Immature natural killer cell (primary cell): ENCODE measurements around the gene CREB3L2. TPM values are rescaled to one million over a fixed set of nuclear protein-coding genes. Genes with fewer than 3 reads are reported as not detected.
"Not testable (repeated sequence)": the region's sequence is repeated elsewhere in the genome, so short reads cannot be mapped to it uniquely, and the experiment has no call there.

Source experiments
- DNase-seq, 3 donors: peaks; one replicate each; pipeline ENCODE4 v3.0.0; 2022; ENCODE audit warnings: mixed read lengths in 1 of 3
- H3K27ac Mint-ChIP-seq, 6 donors: one replicate each; pipeline ENCODE4 v1.8.0; 2020; ENCODE audit warnings: mixed read lengths in 6 of 6, mild to moderate bottlenecking in 5 of 6, inconsistent platforms in 4 of 6, moderate library complexity in 3 of 6
- H3K27me3 Mint-ChIP-seq, 3 donors: one replicate each; pipeline ENCODE4 v1.8.0; 2020 to 2021; ENCODE audit warnings: low read depth in 3 of 3, mild to moderate bottlenecking in 3 of 3, mixed read lengths in 3 of 3, moderate library complexity in 3 of 3, inconsistent platforms in 1 of 3
- H3K36me3 Mint-ChIP-seq, 3 donors: one replicate each; pipeline ENCODE4 v1.8.0; 2020; ENCODE audit warnings: mixed read lengths in 3 of 3, inconsistent platforms in 2 of 3, mild to moderate bottlenecking in 2 of 3
- H3K4me1 Mint-ChIP-seq, 2 donors: one replicate each; pipeline ENCODE4 v1.8.0; 2020; ENCODE audit warnings: inconsistent platforms in 2 of 2, mild to moderate bottlenecking in 2 of 2, mixed read lengths in 2 of 2, moderate library complexity in 1 of 2
- H3K4me3 Mint-ChIP-seq, 5 donors: one replicate each; pipeline ENCODE4 v1.8.0; 2020; ENCODE audit warnings: mild to moderate bottlenecking in 5 of 5, mixed read lengths in 5 of 5, inconsistent platforms in 3 of 5, moderate library complexity in 3 of 5
- H3K9me3 Mint-ChIP-seq, 6 donors: one replicate each; pipeline ENCODE4 v1.8.0; 2020; ENCODE audit warnings: mild to moderate bottlenecking in 6 of 6, mixed read lengths in 6 of 6, inconsistent platforms in 4 of 6, moderate library complexity in 3 of 6
- polyA plus RNA-seq, 3 donors: library from polyadenylated mRNA; unstranded; fragments of 300-500 nt; fragmentation: Illumina TruSeq; gene quantifications; one replicate each; pipeline ENCODE4 v1.2.3, GENCODE V29; 2021

Gene CREB3L2
- polyA plus RNA-seq, 3 donors from 2014 or later: 10.8 to 21.6 (median 12.6) TPM

- Mint-ChIP-seq H3K27me3 (no peaks in the 10 kb centered on the region), H3K4me3 (no peak overlapping the region), H3K4me1 (peaks cover 28 to 51% of the 10 kb centered on the region in 2 donors), H3K36me3 (peaks cover 3 to 35% (median 13%) of the 10 kb centered on the region in 3 donors), H3K9me3 (no peaks in the 10 kb centered on the region), H3K27ac (peak overlapping the region in 3 of 6 donors; percentile 44 to 64 (median 46))
- no peak for DNase-seq
These were observed 85.3 kb downstream of the CREB3L2 start for GRCh38 chr7:137916564-137916963.

GRCh38 chr7:137915266-137915665 is 86.6 kb downstream of the CREB3L2 start:
- no peak overlapping the region for H3K4me3 Mint-ChIP-seq
- no peak overlapping the region for H3K27ac Mint-ChIP-seq
- H3K36me3 Mint-ChIP-seq: peaks cover 13 to 45% (median 17%) of the 10 kb centered on the region in 3 donors
- peaks cover 16 to 38% of the 10 kb centered on the region in 2 donors for H3K4me1 Mint-ChIP-seq
- DNase-seq: no peak
- no peaks in the 10 kb centered on the region for H3K9me3 Mint-ChIP-seq
- peaks cover 0 to 2% (median 0%) of the 10 kb centered on the region in 3 donors for H3K27me3 Mint-ChIP-seq

GRCh38 chr7:137913985-137914384 is 87.9 kb downstream of the CREB3L2 start:
- no peak overlapping the region for H3K27ac Mint-ChIP-seq
- peaks cover 0 to 1% (median 0%) of the 10 kb centered on the region in 6 donors for H3K9me3 Mint-ChIP-seq
- H3K4me3 Mint-ChIP-seq: no peak overlapping the region
- H3K27me3 Mint-ChIP-seq: peaks cover 0 to 2% (median 2%) of the 10 kb centered on the region in 3 donors
- H3K36me3 Mint-ChIP-seq: peaks cover 20 to 53% (median 22%) of the 10 kb centered on the region in 3 donors
- no peak for DNase-seq
- peaks cover 9 to 27% of the 10 kb centered on the region in 2 donors for H3K4me1 Mint-ChIP-seq

GRCh38 chr7:137909042-137909441 is 92.8 kb downstream of the CREB3L2 start:
- H3K27ac Mint-ChIP-seq: no peak overlapping the region
- peaks cover 2% of the 10 kb centered on the region in 3 donors for H3K27me3 Mint-ChIP-seq
- H3K4me3 Mint-ChIP-seq: no peak overlapping the region
- H3K9me3 Mint-ChIP-seq: peaks cover 0 to 1% (median 0%) of the 10 kb centered on the region in 6 donors
- H3K4me1 Mint-ChIP-seq: no peaks in the 10 kb centered on the region
- H3K36me3 Mint-ChIP-seq: peaks cover 34 to 64% (median 43%) of the 10 kb centered on the region in 3 donors
- DNase-seq: no peak

DNA sequence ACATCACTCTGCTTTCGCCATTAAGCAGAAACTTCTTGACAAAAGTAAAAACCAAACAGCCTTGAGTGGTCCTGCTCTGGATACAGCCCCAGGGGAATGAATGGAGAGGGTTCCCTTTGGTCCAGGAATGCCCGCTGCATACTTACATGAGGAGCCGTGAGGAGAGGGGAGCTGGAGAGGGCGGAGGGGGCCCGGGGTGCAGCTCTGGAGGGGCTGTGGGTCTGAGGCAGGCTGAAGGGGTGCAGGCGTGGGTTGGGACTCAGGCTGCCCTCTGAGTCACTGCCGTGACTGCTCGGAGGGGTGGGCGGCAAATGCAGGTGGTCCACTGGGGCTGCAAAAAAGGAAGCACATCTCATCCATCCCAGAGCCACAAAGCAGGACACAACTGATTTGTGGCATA is 93.8 kb downstream of the CREB3L2 start:
- Mint-ChIP-seq H3K27ac (no peak overlapping the region), H3K9me3 (peaks cover 0 to 1% (median 0%) of the 10 kb centered on the region in 6 donors), H3K27me3 (peaks cover 2% of the 10 kb centered on the region in 3 donors), H3K4me1 (peaks cover 5 to 7% of the 10 kb centered on the region in 2 donors), H3K4me3 (no peak overlapping the region), H3K36me3 (peaks cover 34 to 68% (median 47%) of the 10 kb centered on the region in 3 donors)
- DNase-seq: no peak

DNA sequence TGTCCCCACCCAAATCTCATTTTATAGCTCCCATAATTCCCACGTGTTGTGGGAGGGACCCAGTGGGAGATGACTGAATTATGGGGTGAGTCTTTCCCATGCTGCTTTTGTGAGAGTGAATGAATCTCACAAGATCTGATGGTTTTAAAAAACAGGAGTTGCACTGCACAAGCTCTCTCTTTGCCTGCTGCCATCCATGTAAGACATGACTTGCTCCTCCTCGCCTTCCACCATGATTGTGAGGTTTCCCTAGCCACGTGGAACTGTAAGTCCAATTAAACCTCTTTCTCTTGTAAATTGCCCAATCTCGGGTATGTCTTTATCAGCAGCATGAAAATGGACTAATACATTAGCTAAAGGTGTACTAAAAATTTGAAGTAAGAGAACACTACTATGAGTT is 95.2 kb downstream of the CREB3L2 start:
- peaks cover 28 to 56% (median 50%) of the 10 kb centered on the region in 3 donors for H3K36me3 Mint-ChIP-seq
- H3K4me3 Mint-ChIP-seq, DNase-seq, H3K9me3 Mint-ChIP-seq, H3K27me3 Mint-ChIP-seq, H3K4me1 Mint-ChIP-seq: not testable (repeated sequence)
- peak overlapping the region in 1 of 6 donors; percentile 65 for H3K27ac Mint-ChIP-seq

DNA sequence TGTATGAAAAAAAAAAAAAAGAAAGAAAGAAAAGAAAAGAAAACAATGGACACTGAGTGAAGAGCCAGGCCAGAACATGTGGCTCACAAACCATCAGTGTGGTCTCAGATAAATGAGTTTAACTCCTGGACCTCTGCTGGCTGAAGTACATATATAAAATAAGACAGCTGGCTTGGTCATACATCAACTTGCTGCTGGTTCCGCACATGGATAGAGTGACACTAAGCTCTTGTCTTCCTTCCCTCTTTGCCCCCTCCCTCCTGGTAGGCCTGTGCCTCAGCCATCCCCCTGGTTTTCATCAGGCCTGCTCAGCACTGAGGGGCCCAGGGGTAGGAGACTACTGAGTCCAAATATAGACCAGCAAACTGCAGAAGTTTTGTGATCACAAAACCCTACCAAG is 97.1 kb downstream of the CREB3L2 start:
- Mint-ChIP-seq H3K36me3 (peaks cover 30 to 49% (median 39%) of the 10 kb centered on the region in 3 donors), H3K4me1 (peaks cover 5 to 10% of the 10 kb centered on the region in 2 donors), H3K27ac (peak overlapping the region in 4 of 6 donors; percentile 12 to 75 (median 58)), H3K27me3 (peaks cover 0 to 2% (median 1%) of the 10 kb centered on the region in 3 donors), H3K9me3 (no peaks in the 10 kb centered on the region), H3K4me3 (no peak overlapping the region)
- DNase-seq: no peak

DNA sequence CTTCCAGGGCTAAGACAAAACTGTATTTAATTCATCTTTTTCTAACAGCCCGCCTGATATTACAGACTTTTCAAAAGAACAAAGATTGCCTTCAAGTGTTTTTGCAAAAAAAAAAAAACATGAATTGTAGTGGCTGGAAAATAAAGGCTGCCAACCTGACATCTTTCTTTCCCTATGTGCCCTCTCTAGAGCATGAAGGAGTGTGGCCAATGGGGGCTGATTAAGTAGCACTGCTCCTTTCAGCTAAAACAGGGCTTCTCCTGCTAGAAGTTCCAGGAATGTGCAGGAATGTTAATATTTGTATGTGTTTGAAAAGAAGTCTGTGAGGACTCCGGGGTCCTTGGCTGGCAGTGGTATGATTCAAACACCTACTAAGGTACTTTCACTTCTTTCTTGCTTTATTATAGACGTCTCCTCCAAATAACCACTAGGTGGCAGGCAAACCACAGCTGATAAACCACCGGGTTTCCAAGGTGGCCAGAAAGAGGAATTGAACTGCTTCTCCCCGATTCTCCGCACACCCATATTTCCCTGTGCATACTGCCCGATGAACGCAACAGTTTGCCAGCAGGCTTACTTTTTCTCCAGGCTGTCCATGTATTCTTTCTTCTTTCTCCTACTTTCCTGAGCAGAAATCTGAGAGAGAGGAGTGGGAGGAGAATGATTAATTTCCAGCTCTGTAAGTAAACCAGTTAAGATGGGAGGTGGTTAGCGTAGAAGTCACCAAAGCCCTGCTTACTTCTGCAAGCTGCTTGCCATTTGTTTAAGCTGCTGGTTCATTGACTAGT is 98.3 kb downstream of the CREB3L2 start:
- no peaks in the 10 kb centered on the region for H3K9me3 Mint-ChIP-seq
- no peak overlapping the region for H3K4me3 Mint-ChIP-seq
- H3K27ac Mint-ChIP-seq: peak overlapping the region; percentile 2 to 86 (median 72)
- peaks cover 0 to 2% (median 1%) of the 10 kb centered on the region in 3 donors for H3K27me3 Mint-ChIP-seq
- H3K36me3 Mint-ChIP-seq: peaks cover 28 to 46% (median 37%) of the 10 kb centered on the region in 3 donors
- peak; percentile 63 to 71 (median 66) for DNase-seq
- H3K4me1 Mint-ChIP-seq: peaks cover 13 to 23% of the 10 kb centered on the region in 2 donors

DNA sequence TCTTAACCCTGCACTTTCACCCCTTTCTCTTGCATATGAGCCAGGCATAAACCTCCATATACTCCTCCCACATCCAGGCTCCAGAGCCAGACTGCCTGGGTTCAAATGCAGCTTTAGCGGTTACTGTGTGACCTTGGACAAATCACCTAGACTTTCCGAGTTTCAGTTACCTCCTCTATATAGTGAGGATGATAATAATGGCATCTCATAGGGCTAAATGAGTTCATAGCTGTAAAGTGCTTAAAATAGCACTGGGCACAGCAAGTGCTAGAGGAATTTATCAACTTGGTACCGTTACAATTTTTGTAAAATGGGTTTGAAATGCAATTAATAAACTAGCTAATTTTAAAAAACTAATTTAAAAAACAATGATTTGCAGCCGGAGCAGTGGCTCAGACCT is 101.7 kb downstream of the CREB3L2 start:
- Mint-ChIP-seq H3K36me3 (peaks cover 25 to 46% (median 35%) of the 10 kb centered on the region in 3 donors), H3K4me1 (peaks cover 23 to 29% of the 10 kb centered on the region in 2 donors), H3K9me3 (no peaks in the 10 kb centered on the region), H3K4me3 (no peak overlapping the region), H3K27ac (peak overlapping the region in 1 of 6 donors; percentile 61), H3K27me3 (peaks cover 0 to 1% (median 0%) of the 10 kb centered on the region in 3 donors)
- DNase-seq: no peak

GRCh38 chr7:137898839-137899721 is 102.8 kb downstream of the CREB3L2 start:
- H3K4me3 Mint-ChIP-seq: peak overlapping the region; percentile 14 to 58 (median 34)
- peaks cover 23 to 29% of the 10 kb centered on the region in 2 donors for H3K4me1 Mint-ChIP-seq

GRCh38 chr7:137895301-137896221 is 106.3 kb downstream of the CREB3L2 start:
- DNase-seq: no peak
- H3K9me3 Mint-ChIP-seq: no peaks in the 10 kb centered on the region
- peaks cover 19 to 21% of the 10 kb centered on the region in 2 donors for H3K4me1 Mint-ChIP-seq
- H3K4me3 Mint-ChIP-seq: no peak overlapping the region
- H3K27me3 Mint-ChIP-seq: no peaks in the 10 kb centered on the region
- no peak overlapping the region for H3K27ac Mint-ChIP-seq
- peaks cover 24 to 53% (median 31%) of the 10 kb centered on the region in 3 donors for H3K36me3 Mint-ChIP-seq

More at GRCh38 chr7:137898839-137899721, 102.8 kb downstream of the CREB3L2 start:
- no peaks in the 10 kb centered on the region for H3K9me3 Mint-ChIP-seq
- H3K27ac Mint-ChIP-seq: peak overlapping the region; percentile 27 to 84 (median 61)
- DNase-seq: peak; percentile 55 to 64 (median 58)
- H3K27me3 Mint-ChIP-seq: peaks cover 0 to 1% (median 0%) of the 10 kb centered on the region in 3 donors
- H3K36me3 Mint-ChIP-seq: peaks cover 29 to 53% (median 32%) of the 10 kb centered on the region in 3 donors

DNA sequence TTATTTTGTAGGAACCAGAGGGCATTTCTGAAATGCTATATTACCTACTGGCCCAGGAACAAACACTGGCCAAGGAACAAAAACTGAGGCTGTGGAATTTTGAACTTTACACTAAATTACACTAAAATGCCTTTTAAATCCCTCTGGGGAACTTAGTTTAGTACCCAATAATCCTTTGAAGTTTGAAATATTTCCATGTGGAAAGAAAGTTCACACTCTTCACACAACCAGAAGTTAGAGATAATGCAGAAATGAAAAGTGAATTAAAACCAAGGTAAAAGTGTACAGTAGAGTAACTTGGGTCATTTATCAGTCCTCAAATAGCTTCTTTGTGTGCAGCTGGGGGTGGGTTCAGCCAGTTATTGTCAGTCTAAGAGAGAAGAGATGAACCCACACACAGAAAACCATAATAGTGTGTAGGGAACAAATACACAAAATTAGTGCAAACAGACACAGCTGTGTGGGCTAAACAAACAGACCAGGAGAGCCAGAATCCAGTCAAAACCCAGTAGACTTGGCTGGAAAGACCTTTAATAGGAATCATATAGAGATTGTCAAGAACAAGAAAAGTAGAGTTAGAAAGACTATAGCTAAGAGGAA is 108.6 kb downstream of the CREB3L2 start:
- peak overlapping the region in 1 of 6 donors; percentile 40 for H3K27ac Mint-ChIP-seq
- no peak for DNase-seq
- H3K27me3 Mint-ChIP-seq: no peaks in the 10 kb centered on the region
- H3K4me3 Mint-ChIP-seq: no peak overlapping the region
- H3K4me1 Mint-ChIP-seq: peaks cover 3 to 10% of the 10 kb centered on the region in 2 donors
- peaks cover 21 to 50% (median 28%) of the 10 kb centered on the region in 3 donors for H3K36me3 Mint-ChIP-seq
- H3K9me3 Mint-ChIP-seq: no peaks in the 10 kb centered on the region
